AG09309 (cell line): ENCODE results near the gene HSD17B14.
"Not testable (repeated sequence)": the region's sequence is repeated elsewhere in the genome, so short reads cannot be mapped to it uniquely, and the experiment has no call there.

Source experiments
- DNase-seq: peaks from one replicate; pipeline ENCODE4 v3.0.0-alpha.2; 2010; ENCODE audit warnings: low read depth
- H3K4me3 ChIP-seq: 2 replicates; pipeline ENCODE4 v1.5.1; 2011; ENCODE audit warnings: mild to moderate bottlenecking, low read depth, low read length, moderate library complexity; ENCODE audit not compliant: control insufficient read depth
- TF ChIP-seq, protein P1 (sequence below): IDR thresholded peaks from 2 replicates; pipeline ENCODE4 v1.5.1; 2011; ENCODE audit warnings: mild to moderate bottlenecking, low read depth, low read length, inconsistent platforms; ENCODE audit not compliant: insufficient read depth, control insufficient read depth; ENCODE audit errors: missing control alignments

Gene HSD17B14

DNA sequence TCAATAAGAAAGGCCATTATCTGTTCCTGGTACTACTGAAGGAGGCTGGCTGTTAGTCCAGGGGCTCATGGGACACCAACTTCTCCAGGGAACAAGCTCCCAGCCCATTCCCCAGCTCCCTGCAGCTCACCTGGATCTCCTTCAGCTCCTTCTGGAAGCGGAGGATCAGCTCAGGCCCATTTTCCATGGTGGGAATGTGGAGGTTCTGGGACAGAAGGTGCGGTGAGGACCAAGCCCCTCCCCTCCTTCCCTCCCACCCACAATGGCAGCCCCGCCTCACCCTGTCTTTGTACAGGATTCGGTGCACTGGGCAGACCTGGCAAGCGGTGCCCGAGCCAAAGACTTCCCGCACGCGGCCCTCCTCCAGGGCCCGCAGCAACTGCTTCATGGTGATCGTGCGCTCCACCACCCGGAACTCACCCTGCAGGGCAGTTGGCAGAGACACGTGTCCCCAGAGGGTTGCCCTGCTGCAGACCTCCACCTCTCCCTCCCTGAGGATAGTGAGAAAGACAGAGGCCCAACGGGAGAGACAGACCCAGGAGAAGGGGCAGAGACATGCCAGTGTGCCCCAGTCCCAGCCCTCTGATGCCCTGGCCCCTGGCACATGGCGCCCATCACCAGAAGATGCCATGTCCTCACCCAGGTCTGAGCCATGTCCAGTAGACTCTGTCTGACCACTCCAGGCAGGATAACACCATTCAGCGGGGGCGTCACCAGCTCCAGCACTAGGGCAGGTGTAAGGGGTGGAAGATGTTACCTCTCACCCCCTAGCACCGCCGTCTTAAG lies 39.8 kb downstream of the HSD17B14 start:
- H3K4me3 ChIP-seq = no peak overlapping the region
- TF ChIP-seq, protein P1, sequence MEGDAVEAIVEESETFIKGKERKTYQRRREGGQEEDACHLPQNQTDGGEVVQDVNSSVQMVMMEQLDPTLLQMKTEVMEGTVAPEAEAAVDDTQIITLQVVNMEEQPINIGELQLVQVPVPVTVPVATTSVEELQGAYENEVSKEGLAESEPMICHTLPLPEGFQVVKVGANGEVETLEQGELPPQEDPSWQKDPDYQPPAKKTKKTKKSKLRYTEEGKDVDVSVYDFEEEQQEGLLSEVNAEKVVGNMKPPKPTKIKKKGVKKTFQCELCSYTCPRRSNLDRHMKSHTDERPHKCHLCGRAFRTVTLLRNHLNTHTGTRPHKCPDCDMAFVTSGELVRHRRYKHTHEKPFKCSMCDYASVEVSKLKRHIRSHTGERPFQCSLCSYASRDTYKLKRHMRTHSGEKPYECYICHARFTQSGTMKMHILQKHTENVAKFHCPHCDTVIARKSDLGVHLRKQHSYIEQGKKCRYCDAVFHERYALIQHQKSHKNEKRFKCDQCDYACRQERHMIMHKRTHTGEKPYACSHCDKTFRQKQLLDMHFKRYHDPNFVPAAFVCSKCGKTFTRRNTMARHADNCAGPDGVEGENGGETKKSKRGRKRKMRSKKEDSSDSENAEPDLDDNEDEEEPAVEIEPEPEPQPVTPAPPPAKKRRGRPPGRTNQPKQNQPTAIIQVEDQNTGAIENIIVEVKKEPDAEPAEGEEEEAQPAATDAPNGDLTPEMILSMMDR = no peak
- no peak for DNase-seq

- H3K4me3 ChIP-seq = no peak overlapping the region
- TF ChIP-seq, protein P1 = no peak
- DNase-seq = peak; percentile 42
These were observed 40.6 kb downstream of the HSD17B14 start for GRCh38 chr19:48795685-48796070.

DNA sequence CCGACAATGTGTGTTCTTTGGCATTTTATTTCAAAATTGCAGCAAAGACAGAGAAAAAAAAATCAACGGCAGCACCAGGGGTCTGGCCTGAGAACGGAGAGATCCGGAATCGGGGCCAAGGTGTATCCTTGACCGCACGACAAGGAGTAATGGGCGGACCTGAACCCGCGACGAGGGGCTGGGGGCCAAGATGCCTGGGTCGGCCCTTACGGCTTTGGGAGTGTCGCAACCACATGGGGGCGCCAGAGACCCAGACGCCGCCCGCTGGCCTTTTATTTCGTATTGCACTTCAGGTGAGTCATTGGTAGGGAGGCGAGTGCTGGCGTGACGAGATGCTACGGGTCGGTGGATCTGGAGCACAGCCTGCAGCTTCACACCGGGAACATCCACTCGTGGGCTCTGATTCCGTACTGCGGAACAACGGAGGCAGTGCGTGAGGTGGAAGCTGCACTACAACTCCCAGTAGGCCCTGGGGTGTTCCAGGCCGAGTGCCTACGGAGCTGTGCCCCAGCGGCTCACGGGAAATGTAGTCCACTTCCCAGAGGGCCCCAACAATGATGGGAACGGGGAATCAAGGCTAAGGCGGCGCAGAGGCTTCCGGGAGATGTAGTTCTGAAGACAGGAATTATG lies 41.1 kb downstream of the HSD17B14 start:
- DNase-seq = peak; percentile 71
- H3K4me3 ChIP-seq = peak overlapping the region; percentile 52
- TF ChIP-seq, protein P1 = peak; percentile 96

GRCh38 chr19:48794291-48794690 lies 42.0 kb downstream of the HSD17B14 start:
- no peak for DNase-seq
- no peak overlapping the region for H3K4me3 ChIP-seq
- TF ChIP-seq, protein P1 = no peak

- DNase-seq = no peak
- TF ChIP-seq, protein P1 = no peak
- H3K4me3 ChIP-seq = no peak overlapping the region
These were observed 43.0 kb downstream of the HSD17B14 start for GRCh38 chr19:48793271-48793670.

DNA sequence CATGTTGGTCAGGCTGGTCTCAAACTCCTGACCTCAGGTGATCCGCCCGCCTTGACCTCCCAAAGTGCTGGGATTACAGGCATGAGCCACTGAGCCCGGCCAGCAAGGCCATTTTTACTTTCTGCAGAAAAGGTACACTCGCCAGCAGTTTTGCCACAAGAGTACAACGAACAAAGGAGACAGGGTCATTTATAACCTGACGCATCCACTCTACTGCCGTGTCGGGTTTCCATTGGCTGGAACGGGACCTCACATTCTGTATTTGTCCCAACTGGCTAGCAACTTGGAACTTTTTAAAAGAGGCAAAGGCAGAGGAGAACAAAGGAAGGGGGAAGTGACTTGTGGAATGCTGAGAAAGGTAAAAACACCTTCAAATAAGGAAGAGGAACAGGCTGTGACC lies 49.0 kb downstream of the HSD17B14 start:
- H3K4me3 ChIP-seq, DNase-seq: not testable (repeated sequence)

DNA sequence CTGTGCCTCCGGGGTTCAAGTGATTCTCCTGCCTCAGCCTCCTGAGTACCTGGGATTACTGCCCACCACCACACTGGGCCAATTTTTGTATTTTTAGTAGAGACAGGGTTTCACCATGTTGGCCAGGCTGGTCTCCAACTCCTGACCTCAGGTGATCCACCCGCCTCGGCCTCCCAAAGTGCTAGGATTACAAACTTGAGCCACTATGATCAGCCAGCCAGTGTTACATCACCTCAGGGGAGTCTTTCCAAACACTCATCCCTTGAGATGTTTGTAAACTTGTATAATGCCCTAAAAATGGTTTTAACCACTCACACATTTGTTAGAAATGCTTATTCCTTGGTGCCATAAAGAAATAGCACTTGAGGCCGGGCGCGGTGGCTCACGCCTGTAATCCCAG lies 49.9 kb downstream of the HSD17B14 start:
- not testable (repeated sequence) for H3K4me3 ChIP-seq, DNase-seq
